ENCODE data around the gene TBC1D30.
"Not testable (repeated sequence)": the region's sequence is repeated elsewhere in the genome, so short reads cannot be mapped to it uniquely, and the experiment has no call there.

TBC1D30 gene

DNA sequence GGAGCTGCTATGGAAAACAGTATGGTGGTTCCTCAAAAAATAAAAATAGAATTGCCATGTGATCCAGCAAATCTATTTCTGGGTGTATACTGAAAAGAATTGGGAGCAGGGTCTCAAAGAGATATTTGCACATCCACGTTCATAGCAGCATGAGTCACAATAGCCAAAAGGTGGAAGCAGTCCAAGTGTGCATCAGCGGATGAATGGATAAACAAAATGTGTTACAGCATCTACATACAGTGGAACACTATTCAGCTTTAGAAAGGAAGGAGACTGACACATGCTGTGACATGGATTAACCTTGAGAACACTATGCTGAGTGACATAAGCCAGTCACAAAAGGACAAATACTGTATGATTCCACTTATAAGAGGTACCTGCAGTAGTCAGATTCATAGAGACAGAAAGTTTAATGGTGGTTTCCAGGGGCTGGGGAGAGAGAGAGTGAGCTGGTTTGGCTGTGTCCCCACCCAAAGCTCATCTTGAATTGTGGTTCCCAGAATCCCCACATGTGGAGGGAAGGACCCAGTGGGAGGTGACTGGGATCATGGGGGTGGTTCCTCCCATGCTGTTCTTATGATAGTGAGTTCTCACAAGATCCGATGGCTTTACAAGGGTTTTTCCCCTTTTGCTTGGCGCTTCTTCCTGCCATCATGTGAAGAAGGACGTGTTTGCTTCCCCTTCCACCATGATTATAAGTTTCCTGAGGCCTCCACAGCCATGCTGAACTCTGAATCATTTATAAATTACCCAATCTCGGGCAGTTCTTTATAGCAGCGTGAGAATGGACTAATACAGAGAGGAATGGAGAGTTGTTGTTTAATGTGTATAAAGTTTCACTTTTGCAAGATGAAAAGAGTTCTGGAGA lies 17.6 kb upstream of the TBC1D30 start:
- DNase-seq = no peak

DNA sequence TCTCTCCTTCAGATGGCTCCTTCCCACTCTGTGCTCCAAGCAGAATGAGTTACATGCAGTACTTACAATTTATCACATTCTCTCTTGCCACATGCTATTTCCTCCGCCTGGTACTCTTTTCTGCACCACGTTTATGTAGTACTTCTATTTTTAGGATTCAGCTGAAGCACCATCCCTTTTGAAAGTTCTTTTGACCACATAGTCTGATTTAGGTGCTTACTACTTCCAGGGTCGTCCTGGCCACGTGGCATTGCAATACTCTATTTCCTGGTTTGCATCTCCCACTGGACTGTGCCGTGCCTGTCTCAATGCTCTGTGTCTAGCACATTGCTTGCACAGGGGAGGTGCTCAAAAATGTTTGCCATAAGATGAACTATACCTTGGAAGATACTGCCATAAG lies 16.3 kb upstream of the TBC1D30 start:
- DNase-seq = no peak

DNA sequence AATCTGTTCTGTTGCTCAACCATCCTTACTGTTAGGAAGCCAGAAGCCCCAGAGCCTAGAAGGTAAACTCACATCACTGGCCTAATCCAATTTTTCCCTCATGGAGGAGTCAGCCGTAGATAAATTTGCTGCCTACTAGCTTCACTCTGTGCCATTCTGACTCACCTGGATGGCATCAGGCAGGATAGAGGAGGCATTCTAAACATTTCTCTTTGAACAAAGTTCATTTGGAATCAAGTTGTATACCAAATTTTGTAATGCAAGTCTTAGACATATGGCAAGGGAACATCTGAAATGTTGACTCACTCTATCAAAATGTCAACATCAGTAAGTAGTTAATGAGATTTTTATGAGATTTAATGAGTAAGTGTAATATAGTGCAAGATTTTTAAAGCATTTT lies 13.6 kb upstream of the TBC1D30 start:
- no peak for DNase-seq

DNA sequence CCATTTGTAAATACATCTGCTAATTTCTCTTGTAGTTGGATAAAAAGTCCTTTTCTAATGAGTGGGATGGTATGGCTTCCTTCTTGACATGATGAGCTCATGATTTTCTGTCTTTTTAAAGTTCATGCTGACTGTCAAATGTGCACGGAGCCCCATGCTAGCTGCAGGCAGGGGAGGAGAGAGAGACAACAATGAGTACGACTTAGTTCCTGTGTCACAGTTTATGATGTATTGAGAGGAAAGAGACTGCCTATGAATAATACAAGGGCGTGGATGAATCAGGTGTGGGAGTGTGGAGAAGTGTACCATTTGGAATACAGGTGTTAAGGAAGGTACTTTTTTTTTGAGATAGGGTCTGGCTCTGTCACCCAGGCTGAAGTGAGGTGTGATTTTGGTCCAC lies 10.7 kb upstream of the TBC1D30 start:
- DNase-seq = no peak

DNA sequence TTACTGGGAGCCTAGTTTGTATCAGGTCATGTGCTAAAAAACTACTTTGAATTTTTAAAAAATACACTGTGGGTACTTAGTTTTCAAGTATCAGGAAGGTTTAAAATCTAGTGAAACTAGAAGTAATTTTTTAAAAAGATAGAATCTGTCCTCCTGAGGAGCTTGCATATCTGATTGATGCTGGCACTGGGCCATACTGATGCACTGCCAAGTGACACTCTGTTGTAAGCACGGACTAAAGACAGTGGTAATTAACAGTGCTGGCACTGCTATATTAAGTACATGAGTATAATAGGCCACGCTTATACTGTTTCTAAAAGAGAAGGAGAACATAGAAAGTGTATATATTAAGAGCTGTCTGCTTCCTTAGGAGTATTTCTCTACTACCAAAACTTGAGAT lies 10.0 kb upstream of the TBC1D30 start:
- no peak for DNase-seq

DNA sequence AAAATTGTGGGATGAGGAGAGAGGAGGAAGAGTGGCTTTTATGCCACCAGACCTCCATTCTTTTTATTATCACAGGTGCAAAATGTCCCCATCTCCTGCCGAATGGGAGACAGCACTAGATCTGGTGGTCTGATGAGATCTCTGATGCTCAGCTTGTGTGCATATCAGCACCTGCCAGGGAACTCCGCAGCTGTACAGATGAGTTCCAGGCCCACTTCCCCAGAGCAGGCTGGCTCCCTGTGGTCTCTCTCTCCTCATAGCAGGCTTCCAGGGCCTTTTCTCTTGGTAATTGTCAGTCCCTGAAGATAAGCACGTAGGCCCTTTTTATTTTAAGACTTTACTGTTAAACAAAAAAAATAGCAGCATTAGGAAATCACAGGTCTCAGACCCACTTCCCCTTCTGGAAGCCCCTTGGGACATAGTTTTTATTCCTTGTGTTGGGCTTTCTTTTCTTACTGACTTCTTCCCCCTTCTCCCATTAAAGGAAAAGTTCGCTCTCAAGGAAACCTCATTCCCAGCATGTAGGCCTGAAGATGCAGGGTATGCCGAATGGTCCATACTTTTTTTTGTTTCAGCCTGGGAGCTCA lies 4.5 kb upstream of the TBC1D30 start:
- no peak for DNase-seq

DNA sequence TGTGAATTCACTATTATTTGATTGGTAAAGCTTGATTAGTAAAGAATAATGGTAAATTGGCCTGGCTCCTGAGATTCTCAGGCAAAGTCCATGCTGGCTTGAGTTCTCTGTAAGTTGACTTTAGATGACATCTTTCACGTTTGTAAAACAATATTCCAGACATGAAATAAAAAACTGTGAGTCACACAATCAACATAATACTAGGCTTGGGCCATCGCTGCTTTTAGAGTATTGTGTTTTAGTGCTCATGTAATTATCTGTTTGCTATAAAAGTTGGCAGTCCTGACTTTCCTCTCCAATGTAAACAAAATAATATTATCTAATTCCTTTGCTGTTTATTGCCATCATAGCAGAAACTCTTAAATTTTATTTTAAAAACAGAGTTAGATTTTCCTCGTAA lies 3.9 kb upstream of the TBC1D30 start:
- no peak for DNase-seq

DNA sequence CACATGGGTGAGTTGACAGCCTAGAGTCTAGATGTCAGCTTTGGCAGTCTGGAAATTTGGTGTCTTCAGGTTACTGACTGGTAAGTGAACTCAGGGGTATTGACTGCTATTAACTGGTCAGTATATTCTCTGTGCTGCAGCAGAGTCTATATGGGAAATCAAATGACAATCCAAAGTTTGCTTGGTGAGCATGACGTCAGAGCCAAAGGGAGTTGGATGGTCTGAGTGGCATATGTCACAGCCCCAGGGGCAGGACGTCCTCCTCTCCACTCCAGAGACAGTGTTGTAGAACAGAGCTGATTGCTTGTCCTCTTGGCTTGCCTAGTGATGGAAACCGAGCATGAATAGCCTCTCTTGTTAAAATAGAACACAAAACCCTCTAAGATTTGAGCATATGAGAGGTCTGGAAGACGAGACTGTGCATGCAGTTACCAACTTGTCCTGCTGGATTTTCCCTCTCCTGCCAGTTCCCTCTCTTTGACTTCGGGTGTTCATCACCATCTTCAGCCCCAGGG lies 3.3 kb upstream of the TBC1D30 start:
- no peak for DNase-seq

DNA sequence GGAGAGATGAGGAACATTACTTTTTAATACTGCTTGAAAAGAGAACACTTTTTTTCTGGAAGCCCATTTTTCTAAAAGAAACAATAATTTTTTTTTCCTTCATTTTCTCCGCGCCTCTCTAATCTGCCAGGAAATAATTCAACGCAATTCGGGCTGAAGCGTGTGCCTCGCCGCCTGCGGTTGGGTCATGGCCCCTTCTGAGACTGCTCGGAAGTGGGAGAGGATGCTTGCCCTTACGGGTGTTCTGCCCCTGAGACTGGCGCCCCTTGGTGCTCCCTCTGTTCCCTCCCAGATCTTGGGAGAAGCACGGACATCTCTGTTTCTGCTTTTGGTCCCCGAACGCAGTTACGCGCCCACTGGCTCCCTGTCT lies 332 bp upstream of the TBC1D30 start:
- no peak for DNase-seq

DNA sequence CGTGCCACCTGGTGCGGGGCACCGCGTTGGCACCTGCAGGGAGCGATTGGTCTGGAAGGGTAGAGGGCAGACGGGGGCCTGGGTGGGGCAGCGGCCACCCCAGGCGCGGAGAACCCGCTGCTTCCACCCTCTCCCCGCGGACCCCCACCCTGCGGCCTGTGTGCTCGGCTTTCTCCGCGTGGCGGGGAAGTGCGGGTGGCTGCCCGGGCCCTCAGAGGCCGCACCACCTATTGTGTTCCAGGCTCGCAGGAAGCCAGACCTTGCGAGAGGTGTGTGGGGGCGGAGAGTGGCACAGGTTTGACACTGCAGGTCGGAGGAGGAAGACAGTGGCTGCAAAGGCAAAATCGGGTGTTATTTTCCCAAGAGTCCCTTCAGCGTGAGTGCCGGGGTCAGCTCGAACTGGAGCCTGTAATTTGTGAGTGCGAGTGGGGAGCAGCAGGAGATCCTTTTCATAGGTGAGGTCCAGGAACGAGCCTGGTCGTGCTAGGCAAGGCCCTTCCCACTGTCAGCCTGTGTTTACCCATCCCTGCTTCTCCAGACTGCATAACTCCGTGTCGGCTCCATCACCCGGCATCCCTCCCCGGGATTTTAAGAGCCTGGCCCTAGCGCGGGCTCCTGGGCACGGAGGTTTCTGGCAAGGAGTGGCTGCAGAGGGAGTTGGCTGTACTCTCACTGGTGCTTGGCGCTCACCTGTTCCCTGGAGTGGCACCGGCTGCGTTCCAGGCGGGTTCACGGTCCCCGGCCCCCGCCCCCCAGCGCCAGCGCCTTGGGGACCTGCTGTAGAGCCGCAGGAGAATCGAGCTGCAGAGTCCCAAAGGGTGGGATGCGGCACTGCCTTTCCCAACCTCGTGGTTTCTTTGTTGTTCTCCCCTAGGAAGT lies 935 bp downstream of the TBC1D30 start:
- DNase-seq = peak; percentile 28

DNA sequence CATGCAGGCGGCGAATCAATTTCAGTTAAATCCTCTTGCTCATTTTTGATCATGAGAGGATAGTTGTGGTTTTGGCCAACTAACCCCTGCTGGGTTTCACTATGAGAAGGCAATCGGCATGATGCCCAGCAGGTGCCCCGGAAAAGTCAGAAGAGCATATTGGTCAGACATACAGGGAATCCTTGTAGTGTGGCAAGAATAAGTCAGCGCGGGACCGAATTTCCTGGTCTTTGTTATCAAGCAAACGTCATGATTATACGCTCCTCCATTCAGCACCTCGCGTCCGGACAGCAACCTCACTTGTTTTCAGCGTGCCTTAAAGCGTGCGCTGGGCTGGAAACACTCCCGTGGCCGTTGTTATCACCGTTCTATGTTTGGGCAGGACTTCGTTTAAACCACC lies 1.8 kb downstream of the TBC1D30 start:
- DNase-seq = peak; percentile 76

DNA sequence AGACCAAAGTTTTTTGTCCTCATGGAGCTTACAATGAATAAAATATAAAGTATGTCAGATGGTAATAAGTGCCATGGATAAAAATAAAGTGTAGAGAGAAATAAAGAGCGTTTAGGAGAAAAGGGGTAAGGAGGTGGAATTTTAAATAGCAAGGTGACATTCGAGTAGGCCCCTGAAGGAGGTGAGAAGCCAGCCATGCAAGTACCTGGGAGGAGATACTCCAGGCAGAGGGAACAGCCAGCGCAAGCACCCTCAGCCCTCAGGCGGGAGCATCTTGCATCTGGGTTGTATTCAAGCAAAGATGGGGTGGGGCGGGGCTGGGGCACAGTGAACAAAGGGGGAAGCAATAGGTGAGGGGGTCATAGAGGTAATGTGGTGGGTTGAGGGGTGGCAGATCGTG lies 4.3 kb downstream of the TBC1D30 start:
- DNase-seq = no peak

DNA sequence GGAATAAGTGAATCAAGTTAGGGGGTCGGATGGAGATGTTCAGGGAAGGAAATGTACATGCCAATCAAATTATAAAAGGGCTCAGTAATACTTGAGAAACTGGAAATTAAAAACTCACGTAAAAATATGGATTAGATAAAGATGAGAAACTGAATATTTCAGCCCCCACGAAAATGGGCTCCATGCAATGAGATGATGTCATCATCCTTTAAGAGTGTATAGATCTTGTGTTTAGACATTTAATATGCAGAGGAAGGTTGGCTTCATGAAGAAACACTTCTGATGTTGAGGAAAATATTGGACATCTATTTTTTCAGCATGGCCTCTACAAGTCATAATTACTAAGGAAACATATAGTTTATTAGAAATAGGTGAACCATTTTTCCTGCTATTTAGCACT lies 9.5 kb downstream of the TBC1D30 start:
- no peak for DNase-seq

DNA sequence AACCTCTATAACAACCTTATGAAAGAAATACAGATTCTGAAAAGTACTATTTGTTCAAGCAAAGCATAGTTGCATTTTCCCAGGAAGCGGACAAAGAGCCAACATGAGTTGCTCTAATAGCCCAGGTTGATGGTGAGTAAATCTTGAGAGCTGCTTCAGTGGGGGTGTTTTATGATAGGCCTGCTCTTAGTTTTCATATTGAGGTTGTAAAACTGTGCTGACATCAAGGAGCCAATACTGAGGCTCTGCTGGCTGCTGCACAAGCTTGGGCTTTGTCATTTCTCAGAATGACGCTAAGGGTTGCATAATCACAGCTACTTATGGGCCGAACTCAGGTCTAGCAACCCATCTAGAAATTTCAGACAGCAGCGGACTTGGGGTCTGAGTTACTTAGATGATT lies 11.5 kb downstream of the TBC1D30 start:
- DNase-seq = no peak

DNA sequence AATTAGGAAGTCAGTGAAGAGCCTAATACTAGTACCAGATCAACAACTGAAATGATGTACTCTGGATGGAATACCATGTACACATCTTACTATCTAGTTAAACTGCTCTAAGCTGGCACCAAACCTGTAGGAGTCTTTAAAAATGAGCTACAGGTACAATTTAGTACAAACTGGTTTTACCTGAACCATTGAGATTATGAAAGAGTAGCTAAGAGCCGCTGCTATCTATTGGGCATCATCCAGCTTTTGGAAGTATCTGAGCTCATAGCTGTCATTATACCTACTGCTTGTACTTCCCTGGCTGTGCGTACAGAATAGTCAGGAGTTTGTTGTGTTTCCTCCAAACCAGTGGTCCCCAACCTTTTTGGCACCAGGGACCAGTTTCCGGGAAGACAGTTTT lies 12.4 kb downstream of the TBC1D30 start:
- DNase-seq = no peak

DNA sequence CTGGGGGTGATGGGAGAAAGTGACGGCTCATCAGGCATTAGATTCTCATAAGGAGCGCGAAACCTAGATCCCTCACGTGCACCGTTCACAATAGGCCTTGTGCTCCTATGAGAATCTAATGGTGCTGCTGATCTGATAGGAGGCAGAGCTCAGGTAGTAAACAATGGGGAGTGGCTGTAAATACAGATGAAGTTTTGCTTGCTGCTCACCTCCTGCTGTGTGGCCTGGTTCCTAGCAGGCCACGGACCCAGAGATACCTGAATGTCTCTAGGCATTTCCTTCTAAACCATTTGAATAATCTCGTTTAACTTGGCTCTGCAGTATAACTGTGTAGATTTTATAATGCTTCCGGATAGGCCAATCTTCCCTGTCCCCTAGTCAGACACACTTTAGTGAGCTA lies 13.0 kb downstream of the TBC1D30 start:
- DNase-seq = no peak

DNA sequence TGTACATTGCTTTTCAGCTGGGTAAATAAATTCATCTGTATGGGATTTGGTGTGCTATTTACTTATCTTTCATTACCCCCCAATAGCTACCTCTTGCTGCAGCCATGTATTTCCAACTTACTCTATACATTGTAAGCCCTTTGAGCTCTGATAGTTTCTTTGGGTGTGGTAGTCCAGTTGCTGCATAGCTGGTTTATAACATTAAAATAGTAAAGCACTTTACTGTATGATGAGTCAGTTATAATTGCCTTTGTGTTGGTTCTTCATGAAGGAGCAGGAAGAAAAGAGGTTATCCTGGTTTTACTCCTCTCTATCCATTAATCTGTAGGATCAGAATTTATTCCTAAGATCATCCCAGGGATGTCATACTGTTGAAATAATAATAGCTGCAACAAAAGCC lies 15.7 kb downstream of the TBC1D30 start:
- no peak for DNase-seq

DNA sequence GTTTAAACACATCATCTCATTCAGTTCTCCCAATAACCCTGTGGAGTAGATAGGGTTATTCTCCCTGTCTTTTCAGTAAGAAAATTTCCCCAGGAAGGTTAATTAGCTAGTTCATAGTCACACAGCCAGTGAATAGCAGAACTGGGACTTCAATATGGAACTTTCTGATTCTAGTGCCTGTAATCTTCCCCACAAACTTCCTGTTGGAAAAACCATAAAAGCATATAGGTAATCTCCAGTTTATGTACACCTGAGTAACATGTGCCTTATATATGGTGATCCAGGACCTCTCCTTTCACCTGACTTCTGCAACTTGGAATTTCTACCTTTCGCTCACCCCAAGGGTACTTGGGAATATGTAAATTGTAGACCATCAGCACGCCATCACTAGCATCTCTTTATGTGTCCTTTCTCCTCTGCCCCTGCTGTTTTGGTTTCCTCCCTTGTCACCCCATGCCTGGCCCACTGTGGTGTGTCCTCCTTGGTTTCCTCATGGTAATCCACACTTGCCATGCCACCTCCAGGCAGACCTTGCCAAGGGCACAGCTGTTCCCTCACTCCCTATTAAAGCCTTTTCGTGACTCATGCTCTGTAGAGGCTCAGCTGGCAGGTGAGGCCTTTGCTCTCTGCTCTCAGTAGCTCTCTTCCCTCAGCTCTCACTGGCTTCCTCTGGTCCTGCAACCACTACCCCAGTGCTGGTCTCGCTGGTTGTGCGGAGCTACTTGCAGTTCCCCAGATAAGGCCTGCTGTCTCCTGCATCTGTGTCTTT lies 16.7 kb downstream of the TBC1D30 start:
- no peak for DNase-seq

DNA sequence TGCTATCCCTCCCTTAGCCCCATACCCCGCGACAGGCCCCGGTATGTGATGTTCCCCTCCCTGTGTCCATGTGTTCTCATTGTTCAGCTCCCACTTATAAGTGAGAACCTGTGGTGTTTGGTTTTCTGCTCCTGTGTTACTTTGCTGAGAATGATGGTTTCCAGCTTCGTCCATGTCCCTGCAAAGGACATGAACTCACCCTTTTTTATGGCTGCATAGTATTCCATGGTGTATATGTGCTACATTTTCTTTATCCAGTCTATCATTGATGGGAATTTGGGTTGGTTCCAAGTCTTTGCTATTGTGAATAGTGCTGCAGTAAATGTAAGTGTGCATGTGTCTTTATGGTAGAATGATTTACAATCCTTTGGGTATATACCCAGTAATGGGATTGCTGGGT lies 24.0 kb downstream of the TBC1D30 start:
- DNase-seq = not testable (repeated sequence)

DNA sequence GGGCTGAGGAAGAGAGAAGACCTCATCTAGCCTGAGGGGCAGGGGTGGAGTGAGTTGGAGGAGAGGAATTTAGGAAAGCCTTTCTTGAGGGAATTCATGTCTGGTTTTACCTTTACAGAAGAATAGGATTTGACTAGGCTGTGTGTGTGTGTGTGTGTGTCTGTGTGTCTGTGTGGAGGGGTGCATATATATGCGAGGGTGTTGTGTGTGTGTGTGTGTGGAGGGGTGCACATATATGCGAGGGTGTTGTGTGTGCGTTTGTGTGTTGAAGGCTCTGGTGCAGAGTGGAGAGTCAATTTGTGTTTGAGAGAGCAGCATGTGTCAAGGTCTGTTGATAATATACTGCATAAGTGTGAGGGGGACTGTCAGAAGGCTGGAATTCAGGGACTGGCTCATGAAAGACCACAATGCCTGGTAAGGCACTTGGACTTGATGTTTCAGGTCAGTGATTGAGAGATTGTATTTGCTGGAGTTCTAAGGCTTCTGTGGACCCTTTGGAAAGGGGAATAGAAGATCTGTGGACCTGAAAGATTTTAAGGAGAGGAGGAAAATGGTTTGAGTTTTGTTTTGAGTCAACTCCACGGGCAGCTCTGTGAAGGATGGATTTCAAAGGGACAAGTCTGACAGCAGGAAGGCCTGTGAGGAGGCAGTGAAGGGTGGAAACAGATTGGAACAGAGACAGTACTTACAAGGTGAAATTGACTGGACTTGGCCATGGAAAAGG lies 34.6 kb downstream of the TBC1D30 start:
- no peak for DNase-seq

DNA sequence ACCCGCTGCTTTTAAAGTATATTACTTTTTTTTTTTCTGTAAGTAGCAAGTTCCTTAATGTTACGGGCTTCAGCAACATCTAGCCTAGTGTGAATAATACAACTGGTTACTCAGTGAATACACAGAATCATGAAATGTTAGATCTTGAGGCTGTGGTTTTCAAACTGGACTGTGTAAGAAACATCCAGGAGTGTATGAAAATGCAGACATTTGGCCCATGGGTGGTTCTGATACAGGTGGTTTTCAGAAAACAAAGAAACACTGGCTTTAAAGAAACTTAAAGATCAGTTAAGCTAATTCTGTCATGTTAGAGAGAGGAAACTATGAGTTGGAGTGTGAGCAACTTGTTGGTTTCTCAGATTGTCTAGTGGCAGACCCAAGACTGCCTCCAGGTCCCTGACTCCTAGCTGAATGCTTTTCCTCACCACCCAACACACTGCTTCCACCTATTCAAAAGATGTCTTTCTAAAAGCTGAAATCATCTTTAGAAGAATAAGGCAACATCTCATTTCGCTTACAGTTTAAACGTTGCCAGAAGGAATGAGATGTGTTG lies 36.1 kb downstream of the TBC1D30 start:
- DNase-seq = no peak

DNA sequence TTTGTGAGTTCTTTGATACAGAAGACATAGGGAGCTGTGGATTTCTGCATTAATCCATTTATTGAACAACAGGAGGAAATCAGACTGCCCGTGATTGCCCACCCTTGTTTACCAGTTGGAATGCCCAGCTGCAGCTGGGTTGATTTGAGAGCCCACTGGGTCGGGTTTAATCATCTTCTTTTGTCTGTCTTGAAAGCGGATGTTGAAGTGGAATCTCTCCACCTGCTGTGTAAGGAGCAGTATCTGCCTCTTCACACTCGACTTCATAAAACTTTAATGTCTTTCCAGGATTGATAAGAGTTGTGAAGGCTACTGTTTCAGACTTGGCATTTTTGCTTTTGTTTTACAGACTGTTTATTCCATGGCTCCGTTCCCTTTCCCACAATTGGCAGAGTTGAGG lies 39.9 kb downstream of the TBC1D30 start:
- DNase-seq = no peak

Measured in activated CD4-positive, alpha-beta T cell treated with anti-CD3 and anti-CD28 coated beads for 48 hours (primary cell).